GM19239 (cell line): ENCODE data around the gene SLC15A1.
A peak's percentile ranks its signal among the peaks of the same experiment; 100 is the strongest.

Source experiments
- DNase-seq: peaks from one replicate; pipeline ENCODE4 v3.0.0; 2011; ENCODE audit warnings: low spot score; ENCODE audit not compliant: insufficient read length
- FAIRE-seq: peaks from 2 replicates; lab custom pipeline; 2011; peaks lifted over from hg19 to GRCh38; lab: Jason Lieb, UNC

The SLC15A1 gene, protein sequence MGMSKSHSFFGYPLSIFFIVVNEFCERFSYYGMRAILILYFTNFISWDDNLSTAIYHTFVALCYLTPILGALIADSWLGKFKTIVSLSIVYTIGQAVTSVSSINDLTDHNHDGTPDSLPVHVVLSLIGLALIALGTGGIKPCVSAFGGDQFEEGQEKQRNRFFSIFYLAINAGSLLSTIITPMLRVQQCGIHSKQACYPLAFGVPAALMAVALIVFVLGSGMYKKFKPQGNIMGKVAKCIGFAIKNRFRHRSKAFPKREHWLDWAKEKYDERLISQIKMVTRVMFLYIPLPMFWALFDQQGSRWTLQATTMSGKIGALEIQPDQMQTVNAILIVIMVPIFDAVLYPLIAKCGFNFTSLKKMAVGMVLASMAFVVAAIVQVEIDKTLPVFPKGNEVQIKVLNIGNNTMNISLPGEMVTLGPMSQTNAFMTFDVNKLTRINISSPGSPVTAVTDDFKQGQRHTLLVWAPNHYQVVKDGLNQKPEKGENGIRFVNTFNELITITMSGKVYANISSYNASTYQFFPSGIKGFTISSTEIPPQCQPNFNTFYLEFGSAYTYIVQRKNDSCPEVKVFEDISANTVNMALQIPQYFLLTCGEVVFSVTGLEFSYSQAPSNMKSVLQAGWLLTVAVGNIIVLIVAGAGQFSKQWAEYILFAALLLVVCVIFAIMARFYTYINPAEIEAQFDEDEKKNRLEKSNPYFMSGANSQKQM

DNA sequence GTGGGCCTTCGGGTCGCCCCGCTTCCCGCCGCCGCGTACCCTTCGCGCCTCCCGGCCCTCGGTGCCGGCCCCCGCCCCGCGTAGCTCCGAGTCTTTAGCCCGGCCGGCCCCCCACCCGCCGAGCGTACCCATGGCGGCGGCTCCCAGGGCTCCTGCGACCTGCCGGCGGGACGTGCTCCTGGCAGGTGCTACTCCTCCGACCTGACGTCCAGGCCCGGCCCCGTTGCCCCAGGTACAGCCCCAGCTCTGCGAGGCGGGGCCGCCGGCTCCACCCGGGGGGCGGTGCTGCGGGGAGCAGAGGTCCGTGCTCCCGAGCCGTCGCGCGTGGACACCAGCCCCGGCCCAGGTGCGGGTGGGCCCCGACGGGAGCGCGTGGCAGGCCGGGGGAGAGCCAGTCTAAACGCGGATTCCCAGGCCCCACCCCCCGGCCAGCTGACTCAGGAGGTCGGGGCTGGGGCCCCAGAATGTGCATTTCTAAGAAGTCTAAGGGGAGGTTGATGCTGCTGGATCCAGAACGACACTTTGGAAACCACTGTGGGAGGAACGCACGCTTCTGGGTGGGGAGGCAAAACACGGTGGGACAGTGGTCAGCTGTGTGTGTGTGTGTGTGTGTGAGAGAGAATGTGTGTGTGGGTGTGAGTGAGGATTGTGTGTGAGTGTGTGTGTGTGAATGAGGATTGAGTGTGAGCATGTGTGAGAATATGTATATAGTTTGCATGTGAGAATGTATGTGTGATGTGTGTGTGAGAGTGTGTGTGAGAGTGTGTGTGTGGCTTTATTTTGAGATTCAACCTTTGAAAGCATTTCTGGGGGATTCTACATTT lies at the start of gene SLC15A1:
Gene SLC15A1, minus strand, starts transcription at position 206 of the 824 bp plus-strand sequence. Its CDS starts 74 bp downstream, at position 132.
- FAIRE-seq: no peak
- DNase-seq: no peak

DNA sequence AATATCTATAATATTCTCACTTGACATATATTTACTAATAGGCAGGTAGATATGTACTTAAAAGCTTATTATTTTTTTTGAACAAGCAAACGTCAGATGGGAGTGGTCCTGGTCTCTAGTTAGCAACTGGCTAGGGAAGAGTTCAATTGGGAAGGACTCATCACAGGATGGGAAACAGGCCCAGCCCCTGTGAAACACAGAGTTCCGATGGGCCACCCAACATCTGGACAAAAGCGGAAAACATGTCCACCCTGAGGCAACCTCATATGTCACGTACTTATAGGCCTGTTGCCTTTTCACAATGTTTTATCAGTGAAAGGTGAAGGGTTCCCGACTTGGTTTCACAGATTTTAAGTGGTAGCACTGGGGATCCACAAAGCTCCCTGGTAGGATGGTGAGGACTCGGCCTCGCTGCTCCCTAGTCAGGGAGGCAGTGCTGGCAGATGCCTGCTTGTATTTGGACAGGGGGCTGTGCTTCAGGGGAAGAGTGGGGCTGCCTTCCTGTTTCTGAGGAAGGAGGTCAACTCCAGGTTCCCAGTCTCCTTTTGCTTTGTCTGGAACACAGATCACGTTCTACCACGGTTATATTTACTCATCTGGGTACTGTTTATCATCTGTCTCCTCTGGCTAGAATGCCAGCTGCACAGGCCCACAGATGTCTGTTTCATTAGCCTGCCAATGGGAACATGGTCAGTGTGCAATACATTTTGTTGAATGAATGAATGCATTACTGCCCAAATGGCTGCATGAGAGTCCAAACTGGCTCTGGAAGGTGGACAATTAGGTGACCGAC lies 49.4 kb upstream of the SLC15A1 start:
- FAIRE-seq: no peak
- DNase-seq: no peak

DNA sequence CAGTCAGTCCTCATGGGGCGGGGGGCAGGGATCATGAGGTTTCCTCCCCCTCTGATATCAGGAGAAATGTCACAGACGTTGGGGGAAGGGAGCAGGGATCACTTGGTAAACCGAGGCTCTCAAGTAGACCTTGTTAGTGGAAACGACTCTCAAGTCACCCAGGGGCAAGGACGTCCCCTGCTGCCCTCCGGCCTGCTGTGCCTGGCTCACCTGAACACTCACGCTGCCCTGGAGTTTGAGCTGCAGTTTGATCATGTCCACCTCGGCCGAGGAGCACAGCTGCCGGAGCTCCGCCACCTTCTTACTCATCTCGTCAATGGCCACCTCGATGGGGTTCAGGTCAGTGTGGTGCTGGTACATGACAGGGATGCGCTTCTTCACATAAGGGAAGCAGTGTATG lies 47.6 kb upstream of the SLC15A1 start:
- FAIRE-seq (no peak), DNase-seq (no peak)

DNA sequence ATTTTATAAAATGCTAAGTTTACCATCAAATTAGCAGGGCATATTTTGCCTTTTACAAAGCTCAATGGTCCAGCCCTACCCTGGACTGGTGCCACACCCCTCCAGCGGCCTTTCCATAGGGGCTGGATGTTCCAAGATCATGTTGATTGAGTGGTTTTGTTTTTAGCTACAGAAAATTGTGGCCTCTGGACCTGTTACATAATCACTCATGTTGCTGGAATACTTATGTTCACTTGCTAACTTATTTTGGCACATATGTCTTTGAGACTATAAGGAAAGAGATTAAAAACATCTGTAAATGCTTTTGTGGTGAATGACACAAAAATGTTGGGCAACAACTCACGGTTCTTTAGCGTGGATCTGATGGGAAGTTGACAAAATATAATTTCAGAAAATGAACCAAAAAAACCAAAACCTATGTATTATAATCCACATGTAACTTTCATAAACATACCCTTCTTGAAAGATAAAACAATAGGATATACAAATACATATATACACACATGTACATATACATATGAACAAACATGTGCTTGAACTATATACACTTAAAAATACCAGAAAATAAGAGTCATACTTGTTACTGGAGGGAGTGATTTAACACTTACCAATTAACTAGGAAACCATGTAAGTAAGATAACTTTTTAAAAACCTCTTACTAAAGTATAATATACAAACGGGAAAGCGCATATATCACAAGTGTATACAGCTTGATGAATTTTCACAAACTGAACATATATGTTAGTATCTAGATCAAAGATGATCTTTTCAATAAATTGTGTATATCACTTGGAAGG lies 46.6 kb upstream of the SLC15A1 start:
- DNase-seq: no peak
- FAIRE-seq: peak; percentile 18

DNA sequence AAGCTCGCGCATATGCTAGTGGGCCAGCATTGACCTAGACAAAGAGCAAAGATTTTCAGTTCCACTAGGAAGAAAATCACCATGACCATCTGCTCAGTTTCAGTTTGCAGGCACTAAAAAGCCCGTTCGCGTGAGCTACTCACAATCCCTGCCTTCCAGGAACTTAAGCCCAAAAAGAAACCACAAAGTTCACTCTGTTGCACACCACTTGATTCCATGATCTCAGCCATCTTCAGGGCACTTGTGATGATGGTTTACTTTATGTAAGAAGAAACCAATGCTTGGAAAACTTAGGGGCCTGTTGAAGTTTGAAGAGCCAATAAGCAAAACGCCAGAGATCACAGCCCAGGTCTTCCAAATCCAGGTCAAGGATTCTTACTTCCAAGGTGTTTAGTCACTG lies 45.0 kb upstream of the SLC15A1 start:
- FAIRE-seq (no peak), DNase-seq (no peak)

DNA sequence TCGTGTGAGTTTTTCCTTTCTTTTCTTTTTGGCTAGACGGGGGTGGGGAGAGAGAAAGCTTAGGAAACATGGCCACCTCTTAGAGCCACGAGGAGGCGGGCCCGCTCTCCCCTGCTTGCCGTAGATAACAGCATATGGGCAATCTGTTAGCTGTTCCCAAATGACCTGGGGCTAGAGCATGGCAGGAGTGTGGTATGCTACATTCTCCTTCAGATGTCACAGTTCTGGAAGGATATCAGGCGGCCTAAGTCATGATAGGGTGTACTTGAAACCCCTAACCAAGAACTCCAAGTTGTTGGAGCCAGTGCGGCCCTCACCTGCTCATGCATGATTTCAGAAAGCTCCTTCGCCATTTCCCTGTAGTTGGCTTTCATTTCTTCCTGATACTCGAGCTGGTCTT lies 44.3 kb upstream of the SLC15A1 start:
- FAIRE-seq (no peak), DNase-seq (no peak)

DNA sequence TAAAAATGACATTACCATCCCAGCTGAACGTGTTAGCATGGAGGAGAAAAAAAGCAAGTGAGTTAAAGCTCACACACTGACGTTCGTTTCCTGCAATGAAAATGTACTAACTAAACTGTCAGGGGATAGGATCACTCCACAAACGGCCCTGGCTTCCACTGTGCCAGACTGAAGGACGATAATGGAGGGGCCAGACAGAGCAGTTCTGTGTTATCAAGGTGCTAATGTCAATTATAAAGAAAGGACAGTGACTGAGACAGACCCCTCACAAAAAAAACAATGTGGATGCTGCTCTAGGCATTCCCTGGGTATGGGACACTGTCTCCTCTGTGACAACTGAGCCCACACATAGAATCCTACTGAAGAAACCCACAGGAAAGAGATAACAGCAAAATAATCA lies 43.7 kb upstream of the SLC15A1 start:
- DNase-seq (no peak), FAIRE-seq (no peak)

DNA sequence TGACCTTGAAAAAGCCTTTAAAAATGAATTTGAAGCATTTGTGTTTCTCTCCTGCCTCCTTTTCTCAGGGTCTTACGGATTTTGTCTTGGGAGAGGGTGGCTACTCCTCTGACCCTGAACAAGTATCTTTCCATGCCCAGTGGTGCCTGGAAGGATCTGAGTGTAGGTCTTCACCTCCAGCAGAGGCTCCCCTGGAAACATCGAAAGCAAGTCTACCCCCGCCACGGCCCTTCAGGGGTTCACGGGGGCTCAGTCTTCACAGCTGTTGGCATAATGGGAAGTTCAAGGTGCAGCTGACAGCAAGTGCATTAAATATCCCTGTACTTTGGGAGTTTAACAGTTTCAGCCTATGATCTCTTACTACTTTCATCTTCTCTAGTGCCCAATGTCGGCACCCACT lies 42.7 kb upstream of the SLC15A1 start:
- FAIRE-seq: no peak
- DNase-seq: no peak

DNA sequence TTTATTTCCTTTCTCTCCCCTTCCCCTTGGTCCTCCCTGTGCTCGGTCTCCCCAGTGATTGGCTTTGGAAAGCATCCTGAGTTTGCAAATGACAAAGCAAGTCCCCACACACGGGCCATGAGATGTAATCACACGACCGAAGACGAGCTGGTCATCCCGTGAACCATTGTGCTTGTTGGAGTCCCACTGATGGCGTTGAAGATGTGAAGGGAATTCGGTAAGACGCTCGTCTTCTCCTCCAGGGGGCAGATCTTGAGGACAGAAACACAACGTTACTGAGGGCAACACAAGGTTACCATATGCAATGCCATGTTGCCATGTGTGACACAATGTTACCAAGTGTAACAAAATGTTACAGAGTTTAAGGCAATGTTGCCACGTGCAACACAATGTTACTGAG lies 42.0 kb upstream of the SLC15A1 start:
- FAIRE-seq: no peak
- no peak for DNase-seq

DNA sequence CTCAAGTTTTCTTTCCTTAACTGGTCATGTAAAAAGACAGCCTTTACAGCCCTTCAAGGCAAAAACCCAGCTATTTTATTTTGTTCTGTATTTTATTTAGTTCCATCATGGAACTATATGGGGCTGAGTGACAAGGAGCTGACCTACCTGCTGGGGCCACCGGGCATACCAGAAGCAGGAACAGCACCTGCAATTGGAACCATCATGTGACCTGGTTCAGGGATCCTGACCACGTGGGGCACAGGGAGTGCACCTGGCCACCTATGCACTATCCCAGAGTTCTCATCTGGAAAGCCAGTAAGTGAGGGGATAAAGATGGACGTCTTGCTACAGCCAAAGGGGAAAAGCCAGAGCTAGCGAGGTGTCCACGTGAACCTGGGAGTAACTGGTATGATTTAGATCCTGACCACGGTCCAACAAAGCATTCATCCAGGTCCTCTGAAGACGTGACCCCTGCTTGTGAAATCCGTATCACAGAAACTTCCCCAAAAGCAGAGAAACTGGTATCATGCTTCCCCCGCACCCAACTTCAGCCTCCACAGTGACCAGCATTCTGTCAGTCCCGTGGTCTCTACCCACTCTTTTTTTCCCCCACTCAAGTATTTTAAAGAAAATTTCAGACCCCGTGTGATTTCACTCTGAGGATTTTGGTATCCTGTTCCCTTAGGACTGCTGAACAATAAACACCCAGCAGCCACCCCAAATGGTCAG lies 40.5 kb upstream of the SLC15A1 start:
- FAIRE-seq (no peak), DNase-seq (no peak)

DNA sequence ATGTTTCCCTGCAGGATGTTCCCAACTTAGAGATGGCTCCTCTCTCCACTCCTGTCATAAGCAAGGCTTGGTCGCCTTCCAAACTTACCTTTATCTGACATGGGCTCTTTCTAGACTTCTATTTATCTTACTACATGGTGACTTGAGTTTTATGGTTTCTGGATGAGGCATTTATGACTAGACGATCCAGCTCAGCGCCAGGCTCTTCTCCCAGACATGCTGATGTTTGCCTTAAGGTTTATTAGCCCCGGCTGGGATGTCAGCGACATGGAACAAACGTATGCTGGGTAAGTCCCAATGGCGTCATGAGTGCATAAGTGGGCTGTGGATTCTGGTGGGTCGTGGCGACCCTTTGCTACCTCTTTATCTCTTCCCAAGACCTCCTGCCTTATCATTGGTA lies 39.8 kb upstream of the SLC15A1 start:
- FAIRE-seq: no peak
- DNase-seq: no peak

DNA sequence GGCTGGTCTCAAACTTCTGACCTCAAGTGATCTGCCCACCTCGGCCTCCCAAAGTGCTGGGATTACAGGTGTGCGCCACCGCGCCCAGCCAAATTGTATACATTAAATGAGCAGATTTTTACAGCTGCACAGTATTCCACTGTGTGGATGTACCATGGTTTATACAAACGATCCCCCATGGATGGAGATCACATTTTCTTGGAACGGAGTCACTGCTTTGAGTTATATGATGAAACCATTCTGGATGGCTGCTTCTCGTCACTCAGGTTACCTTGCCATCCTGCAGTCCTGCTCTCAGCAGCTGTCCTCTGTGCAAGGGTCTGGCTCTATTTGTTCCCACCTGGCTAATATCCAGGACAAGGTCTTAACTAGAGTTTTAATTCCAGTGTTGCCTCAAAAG lies 39.1 kb upstream of the SLC15A1 start:
- no peak for DNase-seq
- no peak for FAIRE-seq

DNA sequence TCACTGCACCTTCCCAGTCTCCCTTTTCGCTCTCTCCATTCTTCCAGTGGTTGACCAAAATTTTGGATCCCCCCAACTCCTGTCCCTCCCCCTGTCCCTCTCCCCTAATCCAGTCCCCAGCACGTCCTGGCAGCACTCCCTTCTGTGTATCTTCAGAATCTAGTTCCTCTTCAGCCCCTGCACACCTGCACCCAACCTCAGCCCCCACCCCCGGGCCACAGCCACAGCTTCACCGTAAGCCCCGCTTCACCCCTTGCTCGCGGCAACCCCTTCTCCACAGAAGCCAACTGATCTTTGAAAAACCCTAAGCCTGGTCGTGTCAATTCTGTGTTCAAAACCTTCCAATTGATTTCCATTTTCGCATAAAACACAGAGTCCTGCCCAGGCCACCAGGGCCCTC lies 35.5 kb upstream of the SLC15A1 start:
- no peak for DNase-seq
- FAIRE-seq: no peak

DNA sequence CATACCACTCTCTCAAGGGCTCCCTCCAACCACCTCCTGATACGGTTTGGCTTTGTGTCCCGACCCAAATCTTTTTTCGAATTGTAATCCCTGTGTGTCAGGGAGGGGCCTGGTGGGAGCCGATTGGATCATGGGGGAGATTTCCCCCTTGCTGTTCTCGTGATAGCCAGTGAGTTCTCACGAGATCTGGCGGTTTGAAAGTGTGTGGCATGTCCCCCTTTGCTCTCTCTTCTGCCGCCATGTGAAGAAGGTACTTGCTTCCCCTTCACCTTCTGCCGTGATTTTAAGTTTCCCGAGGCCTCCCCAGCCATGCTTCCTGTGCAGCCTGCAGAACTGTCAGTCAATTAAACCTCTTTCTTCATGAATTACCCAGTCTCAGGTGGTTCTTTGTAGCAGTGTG lies 34.7 kb upstream of the SLC15A1 start:
- FAIRE-seq: no peak
- DNase-seq: no peak

DNA sequence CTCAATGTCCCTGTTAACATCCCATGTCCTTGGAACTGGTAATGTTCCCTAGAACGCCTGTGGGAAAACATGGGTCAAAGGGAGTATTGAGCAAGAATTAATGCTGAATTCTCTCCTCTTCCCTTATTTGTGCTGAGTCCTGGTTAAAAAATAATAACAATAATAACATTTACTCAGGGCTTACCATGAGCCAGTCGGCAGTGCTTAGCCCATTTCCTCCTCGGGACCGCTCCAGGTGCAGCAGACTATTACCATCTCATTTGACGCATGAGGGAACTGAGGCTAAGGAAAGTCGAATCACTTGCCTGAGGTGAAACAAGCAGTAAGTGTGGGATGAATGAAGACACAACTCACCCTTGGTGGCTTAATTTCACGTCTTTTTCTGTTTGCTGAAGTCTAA lies 33.6 kb upstream of the SLC15A1 start:
- DNase-seq: no peak
- FAIRE-seq: no peak

DNA sequence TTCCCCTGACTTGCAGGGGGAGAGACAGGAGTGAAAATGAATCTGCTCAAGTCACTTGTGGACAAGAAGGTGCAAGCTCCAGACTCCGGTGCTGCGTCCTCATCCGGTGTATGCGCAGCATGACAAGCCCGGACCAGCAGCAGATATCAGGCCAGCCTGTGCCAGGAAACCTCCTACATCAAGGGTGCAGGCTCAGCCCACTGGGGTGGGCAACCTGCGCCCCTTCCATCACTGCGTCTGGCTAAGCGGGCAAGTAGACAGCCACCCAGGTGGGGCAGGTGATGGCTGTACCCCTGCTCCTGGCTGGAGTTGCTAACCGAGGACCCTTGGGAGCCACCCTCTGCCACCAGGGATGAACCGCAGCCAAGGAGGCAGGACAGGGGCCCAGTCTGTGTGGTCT lies 32.9 kb upstream of the SLC15A1 start:
- no peak for DNase-seq
- FAIRE-seq: no peak

DNA sequence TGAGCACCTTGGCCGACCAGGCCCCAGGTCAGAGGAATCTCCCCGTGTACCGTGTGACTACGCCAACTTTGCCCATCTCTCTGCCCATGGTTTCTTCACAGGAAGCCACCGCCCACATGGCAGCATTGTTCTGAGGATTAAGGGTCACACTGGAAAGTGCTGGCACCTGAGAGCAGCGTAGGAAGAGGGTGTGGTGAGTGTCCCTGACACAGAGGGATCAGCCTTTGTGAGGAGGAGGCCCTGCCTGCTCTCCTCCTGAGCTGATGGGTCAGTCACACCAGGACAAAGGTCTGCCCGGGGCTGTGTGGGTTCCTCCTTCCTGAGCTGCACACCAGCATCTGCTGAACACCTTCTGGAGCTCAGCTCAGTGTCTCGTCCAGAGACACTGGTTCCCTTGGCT lies 32.2 kb upstream of the SLC15A1 start:
- no peak for FAIRE-seq
- DNase-seq: no peak

DNA sequence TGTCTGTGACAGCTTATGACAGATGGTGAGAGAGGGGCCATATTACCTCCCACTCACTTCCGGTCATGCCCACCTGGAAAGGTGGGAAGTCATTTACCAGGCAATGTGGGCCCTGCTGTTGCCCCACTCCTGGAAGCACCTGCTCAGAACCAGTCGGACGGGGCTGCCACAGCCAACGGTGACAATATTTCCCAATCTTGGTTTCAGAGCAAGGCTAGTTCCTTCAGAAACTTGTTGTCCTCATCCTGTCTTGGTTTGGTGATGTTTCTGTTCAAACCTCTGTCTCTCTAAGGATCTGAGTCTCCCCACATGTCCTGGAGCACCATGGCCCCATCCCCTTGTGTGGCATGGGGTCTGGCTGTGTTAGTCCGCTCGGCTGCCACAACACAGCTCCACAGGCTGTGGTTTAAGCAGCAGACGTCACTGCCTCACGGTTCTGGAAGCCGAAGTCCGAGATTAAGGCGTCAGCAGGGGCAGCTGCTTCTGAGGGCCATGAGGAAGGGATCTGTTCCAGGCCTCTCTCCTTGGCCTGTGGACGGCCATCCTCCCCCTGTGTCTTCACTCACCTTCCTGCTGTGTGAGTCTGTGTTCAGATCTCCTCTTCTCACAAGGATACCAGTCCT lies 31.5 kb upstream of the SLC15A1 start:
- FAIRE-seq: no peak
- DNase-seq: no peak
